ENCODE data around the gene AP1S3.

- TF ChIP-seq, protein P1, sequence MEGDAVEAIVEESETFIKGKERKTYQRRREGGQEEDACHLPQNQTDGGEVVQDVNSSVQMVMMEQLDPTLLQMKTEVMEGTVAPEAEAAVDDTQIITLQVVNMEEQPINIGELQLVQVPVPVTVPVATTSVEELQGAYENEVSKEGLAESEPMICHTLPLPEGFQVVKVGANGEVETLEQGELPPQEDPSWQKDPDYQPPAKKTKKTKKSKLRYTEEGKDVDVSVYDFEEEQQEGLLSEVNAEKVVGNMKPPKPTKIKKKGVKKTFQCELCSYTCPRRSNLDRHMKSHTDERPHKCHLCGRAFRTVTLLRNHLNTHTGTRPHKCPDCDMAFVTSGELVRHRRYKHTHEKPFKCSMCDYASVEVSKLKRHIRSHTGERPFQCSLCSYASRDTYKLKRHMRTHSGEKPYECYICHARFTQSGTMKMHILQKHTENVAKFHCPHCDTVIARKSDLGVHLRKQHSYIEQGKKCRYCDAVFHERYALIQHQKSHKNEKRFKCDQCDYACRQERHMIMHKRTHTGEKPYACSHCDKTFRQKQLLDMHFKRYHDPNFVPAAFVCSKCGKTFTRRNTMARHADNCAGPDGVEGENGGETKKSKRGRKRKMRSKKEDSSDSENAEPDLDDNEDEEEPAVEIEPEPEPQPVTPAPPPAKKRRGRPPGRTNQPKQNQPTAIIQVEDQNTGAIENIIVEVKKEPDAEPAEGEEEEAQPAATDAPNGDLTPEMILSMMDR (IDR thresholded peaks at IDR 0.05), result no peak
- TF ChIP-seq POLR2A (IDR thresholded peaks at IDR 0.05), result no peak
Observed at GRCh38 chr2:223854741-223855140, 17.4 kb upstream of the AP1S3 start.
